A549 (cell line): ENCODE data around the gene TPRN.

Experiments used
- CBX2 ChIP-seq: fragments of 200-600 bp; sonication (generic); IDR thresholded peaks from 2 replicates; pipeline ENCODE4 v1.6.1; 2016; ENCODE audit warnings: low read depth, mild to moderate bottlenecking, borderline replicate concordance
- CEBPB ChIP-seq, 2 experiments: fragments of >200 bp in 1 of 2; sonication (Bioruptor Twin) in 1 of 2; formaldehyde crosslinking in 1 of 2; IDR thresholded peaks; 2 replicates each; pipeline ENCODE4 v1.6.1; 2012 to 2016
- CTCF ChIP-seq: fragments of >200 bp; sonication (Bioruptor Twin); formaldehyde crosslinking; IDR thresholded peaks from 3 replicates; pipeline ENCODE4 v1.5.1; 2016
- EHMT2 ChIP-seq: fragments of 200-600 bp; sonication (generic); IDR thresholded peaks from 2 replicates; pipeline ENCODE4 v1.6.1; 2016; ENCODE audit warnings: antibody characterized with exemption, low read depth, mild to moderate bottlenecking, moderate library complexity
- ELK1 ChIP-seq: fragments of 150-350 bp; IDR thresholded peaks from 2 replicates; pipeline ENCODE4 v1.6.1; 2014; ENCODE audit warnings: low read depth, mild to moderate bottlenecking, low read length
- EP300 ChIP-seq, 2 experiments: fragments of >200 bp; sonication (Bioruptor Twin); formaldehyde crosslinking; IDR thresholded peaks; 2 replicates in 1 of 2; 3 replicates in 1 of 2; pipeline ENCODE4 v1.6.1; 2016 to 2017
- HDAC2 ChIP-seq: fragments of 200-600 bp; sonication (generic); IDR thresholded peaks from 2 replicates; pipeline ENCODE4 v1.6.1; 2016
- POLR2A ChIP-seq: IDR thresholded peaks from 2 replicates; pipeline ENCODE4 v1.6.1; 2012; ENCODE audit warnings: mild to moderate bottlenecking, low read length
- RAD21 ChIP-seq, 2 experiments: fragments of >200 bp in 1 of 2; sonication (Bioruptor Twin) in 1 of 2; formaldehyde crosslinking in 1 of 2; IDR thresholded peaks in 1 of 2; conservative IDR thresholded peaks in 1 of 2; 2 replicates in 1 of 2; 3 replicates in 1 of 2; pipeline ENCODE4 v1.6.1; 2012 to 2018; ENCODE audit warnings: inconsistent platforms in 1 of 2
- RCOR1 ChIP-seq: fragments of 150-350 bp; IDR thresholded peaks from 2 replicates; pipeline ENCODE4 v1.6.1; 2014; ENCODE audit warnings: antibody characterized with exemption, low read length, low read depth
- SMC3 ChIP-seq: fragments of >200 bp; sonication (Bioruptor Twin); formaldehyde crosslinking; IDR thresholded peaks from 3 replicates; pipeline ENCODE4 v1.6.1; 2018; ENCODE audit warnings: inconsistent platforms

GRCh38 chr9:137160054-137160425 is 40.5 kb downstream of the TPRN start:
- TF ChIP-seq CTCF (no peak), RCOR1 (no peak), EHMT2 (no peak), HDAC2 (no peak), CBX2 (no peak), EP300 (IDR thresholded peaks at IDR 0.05) (no peak), POLR2A (no peak), CEBPB (IDR thresholded peaks at IDR 0.05) (no peak), RAD21 (conservative IDR thresholded peaks at IDR 0.05 in 1 of 2, IDR thresholded peaks at IDR 0.05 in 1 of 2) (no peak), SMC3 (no peak), ELK1 (no peak)
